Hindlimb muscle (tissue), 1 donor: Measurements from ENCODE around the gene TTLL10. TPM values are rescaled to one million over a fixed set of nuclear protein-coding genes. Genes with fewer than 3 reads are reported as not detected.
"Not testable (repeated sequence)": the region's sequence is repeated elsewhere in the genome, so short reads cannot be mapped to it uniquely, and the experiment has no call there.

Source experiments
- DNase-seq: peaks from one replicate; pipeline ENCODE4 v3.0.0-alpha.2; 2013
- polyA plus RNA-seq: library from polyadenylated mRNA; unstranded; fragments of 120-200 nt; gene quantifications from one replicate; pipeline ENCODE4 v1.2.1, GENCODE V29; 2013; ENCODE audit not compliant: insufficient read length

TTLL10 gene
- polyA plus RNA-seq, 1 donor: 0.25 TPM

- no peak for DNase-seq
Measured at GRCh38 chr1:1141911-1142250, 31.8 kb upstream of the TTLL10 start.

GRCh38 chr1:1142352-1142751 lies 31.3 kb upstream of the TTLL10 start:
- DNase-seq: not testable (repeated sequence)

- DNase-seq: no peak
Measured at GRCh38 chr1:1142844-1143243, 30.8 kb upstream of the TTLL10 start.

DNA sequence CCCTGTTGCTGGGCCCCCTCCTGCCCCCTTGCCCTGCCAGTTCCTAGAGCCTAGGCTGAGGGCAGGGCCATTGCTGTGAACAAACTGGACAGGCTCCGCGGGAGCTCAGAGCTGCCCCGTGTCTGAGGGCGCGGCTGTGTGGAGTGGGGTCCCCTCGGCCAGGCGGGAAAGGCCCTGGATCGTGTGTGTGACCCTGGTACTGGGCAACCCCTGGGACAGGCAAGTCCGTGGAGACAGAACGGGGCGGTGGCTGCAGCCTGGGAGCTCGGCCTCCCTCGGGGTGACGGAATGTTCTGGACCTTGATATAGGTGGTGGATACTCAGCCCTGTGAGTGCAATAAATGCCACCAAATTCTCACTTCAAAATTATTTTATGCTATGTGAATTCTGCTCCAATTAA lies 30.0 kb upstream of the TTLL10 start:
- no peak for DNase-seq

DNA sequence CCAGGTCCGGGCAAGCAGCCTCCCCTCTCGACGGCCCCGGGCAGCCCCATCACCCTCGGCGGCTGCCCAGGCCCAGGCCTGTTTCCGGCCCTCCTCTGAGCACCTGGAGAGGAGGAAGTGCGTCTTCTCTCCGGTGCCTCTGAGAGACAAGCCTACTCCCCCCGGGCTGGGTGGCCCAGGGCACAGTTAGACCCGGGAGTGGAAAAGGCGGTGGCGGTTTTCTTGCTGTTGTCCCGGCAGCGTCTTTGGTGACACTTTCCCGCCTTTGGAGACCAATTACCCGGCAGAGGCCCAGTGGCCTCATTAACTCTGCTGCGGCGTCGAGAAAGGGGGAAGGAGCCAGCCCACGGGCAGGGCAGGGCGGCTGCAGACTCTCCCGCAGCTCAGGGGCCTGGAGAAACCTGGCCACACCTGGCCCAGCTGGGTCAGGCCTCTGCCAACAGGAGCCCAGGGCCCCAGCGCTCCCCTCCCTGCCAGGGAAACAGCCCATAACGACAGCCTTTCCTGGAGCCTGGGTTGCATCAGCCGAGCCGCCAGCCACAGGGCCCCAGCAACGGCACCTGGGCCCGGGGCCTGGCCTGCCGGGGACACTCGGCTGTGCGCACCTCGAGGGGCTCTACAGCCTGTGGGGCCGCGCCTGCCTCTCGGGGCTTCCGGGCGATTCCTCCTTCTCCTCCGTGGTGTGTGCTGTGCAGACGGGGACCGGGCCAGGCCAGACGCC lies 29.4 kb upstream of the TTLL10 start:
- DNase-seq: no peak

DNA sequence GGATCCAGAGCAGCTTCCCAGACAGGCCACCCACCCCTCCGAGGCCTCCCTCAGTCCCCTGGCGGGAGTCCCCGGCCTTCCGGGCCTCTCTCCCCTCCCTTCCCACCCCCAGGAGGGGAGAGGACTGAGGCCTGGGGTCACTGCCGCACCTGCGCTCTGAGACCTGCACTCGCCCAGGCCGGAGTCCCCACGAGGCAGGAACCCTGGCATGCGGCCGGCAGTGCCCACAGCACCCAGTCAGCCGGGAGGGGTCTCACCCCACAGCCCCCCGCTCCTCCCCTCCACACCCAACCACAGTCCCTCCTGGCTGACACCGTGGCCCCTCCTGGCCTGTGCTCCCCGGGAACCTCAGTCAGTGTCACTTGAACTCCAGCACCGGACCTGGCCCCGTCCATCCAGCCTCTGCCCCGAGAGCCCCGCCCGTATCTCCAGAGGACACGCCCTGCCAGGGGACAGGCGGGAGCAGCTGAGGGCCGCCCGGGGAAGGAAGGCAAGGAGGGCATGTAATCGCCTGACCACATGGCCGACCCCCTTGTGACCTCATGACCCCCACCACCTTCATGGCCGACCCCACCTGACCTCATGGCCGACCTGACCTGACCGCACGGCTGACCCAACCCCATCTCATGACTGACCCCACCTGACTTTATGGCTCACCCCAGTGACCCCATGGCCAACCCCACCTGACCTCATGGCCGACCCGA lies 28.7 kb upstream of the TTLL10 start:
- DNase-seq: no peak

DNA sequence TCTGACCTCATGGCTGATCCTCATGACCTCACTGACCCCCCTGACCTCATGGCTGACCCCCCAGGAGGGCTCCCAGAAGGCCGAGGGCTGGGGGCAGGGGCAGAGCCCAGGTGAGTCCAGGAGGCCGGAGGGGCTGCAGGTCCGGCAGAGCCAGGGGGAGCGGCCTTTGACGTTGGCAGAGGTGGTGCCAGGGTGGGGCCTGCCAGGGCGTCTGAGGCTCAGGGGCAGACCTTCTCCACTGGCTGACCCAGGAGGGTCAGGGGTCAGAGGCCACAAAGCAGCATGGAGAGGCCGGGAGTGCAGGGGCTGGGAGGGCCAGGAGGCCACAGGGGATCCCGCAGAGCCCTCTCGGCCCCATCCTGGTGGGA lies 28.1 kb upstream of the TTLL10 start:
- DNase-seq: no peak

- no peak for DNase-seq
Measured at GRCh38 chr1:1146026-1146425, 27.7 kb upstream of the TTLL10 start.

DNA sequence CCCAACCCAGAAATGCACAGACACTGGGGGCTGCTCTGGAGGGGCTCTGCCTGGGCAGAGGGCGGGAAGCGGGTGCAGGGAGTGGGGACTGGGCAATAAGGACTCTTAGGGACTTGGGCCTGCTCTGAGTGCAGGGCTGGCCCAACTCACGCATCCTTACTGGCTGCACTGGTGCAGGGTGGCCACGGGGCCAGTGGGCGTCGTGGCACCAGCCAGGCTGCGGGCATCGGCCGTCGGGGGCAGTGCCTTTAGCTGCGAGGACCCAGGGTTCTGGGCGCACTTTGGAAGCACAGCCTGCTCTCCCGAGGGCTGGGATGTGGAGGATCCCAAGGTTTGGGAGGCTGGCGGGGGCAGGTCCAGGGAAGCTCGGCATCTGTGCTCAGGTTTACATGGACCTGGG lies 27.1 kb upstream of the TTLL10 start:
- no peak for DNase-seq

DNA sequence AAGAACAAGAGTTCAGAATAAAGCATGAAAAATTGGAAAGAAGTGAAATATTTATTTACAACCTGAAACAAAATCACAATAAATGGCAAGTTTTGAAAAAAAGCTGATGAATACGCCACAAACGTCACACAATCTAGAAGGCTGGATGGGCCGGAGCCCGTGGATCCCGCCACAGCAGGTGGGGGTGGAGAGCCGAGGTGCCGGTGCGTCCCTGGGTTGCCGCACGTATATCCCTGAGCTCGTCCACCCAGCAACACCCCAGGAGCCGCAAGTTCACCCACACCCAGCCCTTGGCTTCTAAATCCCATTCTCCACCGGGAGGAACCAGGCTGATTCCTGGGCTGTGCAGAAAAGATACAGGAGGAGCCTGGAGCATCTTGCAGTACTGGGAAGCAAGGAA lies 25.6 kb upstream of the TTLL10 start:
- DNase-seq: no peak

- DNase-seq: no peak
Measured at GRCh38 chr1:1148569-1148968, 25.1 kb upstream of the TTLL10 start.

- no peak for DNase-seq
Measured at GRCh38 chr1:1149416-1149815, 24.3 kb upstream of the TTLL10 start.

DNA sequence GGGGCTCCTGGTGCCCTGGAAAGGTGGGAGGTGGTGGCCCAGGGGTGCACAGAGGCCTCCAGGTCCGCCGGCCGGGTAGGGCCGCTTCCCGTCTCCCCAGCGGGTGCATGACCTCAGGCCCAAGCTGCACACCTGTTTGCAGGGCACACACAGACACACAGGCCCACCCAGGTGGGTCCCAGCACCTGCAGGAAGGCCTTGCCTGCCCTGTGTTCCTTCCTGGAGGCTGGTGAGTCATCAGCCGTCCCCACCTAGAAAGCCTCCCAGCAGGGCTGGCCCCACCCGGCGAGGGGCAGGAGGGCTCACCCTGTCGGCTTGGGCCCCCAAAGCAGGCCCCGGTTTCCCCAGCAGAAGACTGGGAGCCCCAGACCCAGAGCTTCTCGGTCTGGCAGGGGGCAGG lies 23.6 kb upstream of the TTLL10 start:
- no peak for DNase-seq

- DNase-seq: no peak
Measured at GRCh38 chr1:1151306-1151705, 22.4 kb upstream of the TTLL10 start.

- not testable (repeated sequence) for DNase-seq
Measured at GRCh38 chr1:1152431-1152830, 21.2 kb upstream of the TTLL10 start.

- DNase-seq: not testable (repeated sequence)
Measured at GRCh38 chr1:1153215-1153614, 20.5 kb upstream of the TTLL10 start.

- no peak for DNase-seq
Measured at GRCh38 chr1:1153874-1154273, 19.8 kb upstream of the TTLL10 start.

- no peak for DNase-seq
Measured at GRCh38 chr1:1155258-1155657, 18.4 kb upstream of the TTLL10 start.

GRCh38 chr1:1156140-1157032 lies 17.3 kb upstream of the TTLL10 start:
- DNase-seq: no peak

- no peak for DNase-seq
Measured at GRCh38 chr1:1157033-1157365, 16.7 kb upstream of the TTLL10 start.

DNA sequence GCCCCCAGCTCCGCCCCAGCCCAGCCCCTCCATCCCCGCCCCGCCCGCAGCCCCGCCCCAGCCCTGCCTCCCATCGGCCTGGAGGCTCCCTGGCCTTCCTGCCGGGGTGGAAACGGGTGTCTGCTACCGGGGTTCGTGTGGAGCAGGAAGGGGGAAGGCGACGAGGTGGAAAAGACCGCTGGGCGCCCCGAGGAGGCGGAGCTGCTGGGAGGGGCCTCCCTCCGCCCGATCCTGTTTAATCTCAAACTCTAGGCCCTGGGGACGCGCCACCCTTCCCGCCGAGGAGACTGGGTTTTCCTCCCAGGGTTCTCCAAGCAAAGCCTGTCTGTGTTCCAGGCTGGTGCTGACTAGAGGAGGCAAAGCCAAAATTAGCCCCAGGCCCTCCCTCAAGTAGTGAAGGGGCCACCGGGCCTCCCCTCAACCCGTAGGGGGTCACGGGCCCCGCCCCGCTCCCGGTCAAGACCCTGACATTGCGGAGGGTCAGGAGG lies 16.2 kb upstream of the TTLL10 start:
- peak; percentile 79 for DNase-seq

GRCh38 chr1:1157914-1158710 lies 15.6 kb upstream of the TTLL10 start:
- DNase-seq: peak; percentile 43
